NOMO-1 treated with DMSO at 0.1 percent for 48 hours (cell line): ENCODE results near the gene RIMS4.

Source experiments
- DNase-seq: peaks from one replicate; lab custom pipeline; 2025; ENCODE audit not compliant: unreplicated experiment; lab: John Stamatoyannopoulos, UW

RIMS4 gene

DNA sequence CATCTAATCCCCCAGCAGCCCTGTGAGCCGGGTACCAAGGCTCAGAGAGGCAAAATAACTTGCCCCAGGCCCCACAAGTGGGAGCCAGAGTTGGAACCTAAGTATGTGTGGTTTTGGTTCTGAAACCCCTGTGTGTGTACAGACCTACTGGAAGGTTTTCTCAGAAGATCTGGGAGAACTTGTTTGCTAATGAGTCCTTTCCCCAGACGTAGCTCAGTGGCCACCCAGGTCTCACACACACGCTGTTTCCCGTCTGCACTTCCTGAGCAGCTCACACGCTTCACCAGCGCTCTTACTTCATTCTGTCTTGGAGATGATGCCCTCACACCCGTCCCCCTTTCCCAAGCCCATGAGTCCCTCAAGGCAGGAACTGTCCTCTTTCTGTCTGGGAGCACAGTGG lies 87.0 kb downstream of the RIMS4 start:
- DNase-seq, result no peak

DNA sequence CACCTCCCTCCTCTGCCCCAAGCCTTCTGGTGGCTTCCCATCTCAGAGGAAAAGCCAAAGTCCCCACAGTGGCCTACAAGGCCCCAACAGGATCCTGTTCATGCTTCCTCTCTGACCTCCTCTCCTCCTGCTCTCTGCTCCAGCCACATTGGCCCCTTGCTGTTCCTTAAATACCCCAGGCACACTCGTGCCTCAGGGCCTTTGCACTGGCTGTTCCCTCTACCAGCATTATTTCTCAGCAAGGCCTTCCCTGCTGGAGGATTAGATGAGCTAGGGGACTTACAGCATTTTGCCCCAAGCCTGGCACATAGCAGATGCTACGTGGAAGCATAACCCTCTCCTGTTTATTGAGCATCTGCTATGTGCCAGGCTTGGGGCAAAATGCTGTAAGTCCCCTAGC lies 87.4 kb downstream of the RIMS4 start:
- DNase-seq, result no peak

DNA sequence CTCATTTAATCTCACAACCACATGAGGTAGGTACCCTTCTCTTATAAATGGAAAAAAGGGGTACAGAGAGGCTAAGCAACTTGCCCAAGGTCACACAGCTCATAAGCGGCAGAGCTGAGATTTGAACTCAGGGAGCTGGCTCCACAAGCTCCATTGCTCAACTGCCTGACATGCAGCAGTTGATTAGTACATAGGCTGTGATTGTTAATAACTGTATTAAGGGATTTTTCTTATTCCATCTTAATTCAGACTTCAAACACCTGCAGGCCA lies 88.6 kb downstream of the RIMS4 start:
- DNase-seq, result no peak

DNA sequence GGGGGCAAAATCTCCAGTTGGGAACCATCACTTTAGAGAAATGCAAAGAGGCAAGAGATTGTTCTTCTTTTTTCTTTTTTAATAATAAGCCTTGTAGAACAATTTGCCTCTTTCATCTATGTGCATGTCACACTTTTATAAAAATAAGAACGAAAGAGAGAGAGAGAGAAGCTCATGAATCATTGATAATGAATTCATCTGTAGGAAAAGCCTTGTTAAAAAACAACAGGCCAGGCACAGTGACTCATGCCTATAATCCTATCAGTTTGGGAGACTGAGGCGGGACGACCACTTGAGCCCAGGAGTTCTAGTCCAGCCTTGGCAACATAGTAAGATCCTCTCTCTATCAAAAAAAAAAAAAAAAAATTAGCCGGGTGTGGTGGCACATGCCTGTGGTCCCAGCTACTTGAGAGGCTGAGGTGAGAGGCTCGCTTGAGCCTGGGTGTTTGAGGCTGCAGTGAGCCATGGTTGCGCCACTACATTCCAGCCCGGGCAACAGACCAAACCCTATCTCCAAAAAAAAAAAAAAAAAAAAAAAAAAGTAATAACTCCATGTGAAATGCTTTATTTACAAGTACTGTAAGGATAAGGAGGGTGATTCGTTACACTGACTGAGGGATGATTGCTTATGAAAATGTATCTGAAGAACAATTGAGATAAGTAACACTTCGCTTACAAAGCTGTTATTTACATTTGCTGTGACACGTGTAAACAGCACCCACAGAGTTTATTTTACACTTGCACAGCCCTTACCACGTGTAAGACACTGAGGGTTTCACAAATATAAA lies 89.2 kb downstream of the RIMS4 start:
- no peak for DNase-seq

DNA sequence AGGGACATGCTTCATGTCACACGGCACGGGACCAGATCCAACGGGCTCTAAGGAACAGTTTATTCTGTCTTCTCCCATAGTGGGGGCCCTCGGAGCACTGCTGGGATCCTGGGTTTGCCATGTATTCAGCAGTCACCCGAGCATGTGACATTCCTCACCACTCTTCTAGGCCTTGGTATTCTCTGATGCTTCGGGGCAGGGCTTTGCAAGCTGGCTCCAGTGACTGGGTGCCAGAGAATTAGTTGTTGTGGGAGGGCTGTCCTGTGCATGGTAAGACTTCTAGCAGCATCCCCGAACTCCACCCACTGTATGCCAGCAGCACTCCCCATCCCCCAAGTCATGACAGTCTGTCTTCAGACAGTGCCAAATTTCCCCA lies 89.7 kb downstream of the RIMS4 start:
- no peak for DNase-seq

DNA sequence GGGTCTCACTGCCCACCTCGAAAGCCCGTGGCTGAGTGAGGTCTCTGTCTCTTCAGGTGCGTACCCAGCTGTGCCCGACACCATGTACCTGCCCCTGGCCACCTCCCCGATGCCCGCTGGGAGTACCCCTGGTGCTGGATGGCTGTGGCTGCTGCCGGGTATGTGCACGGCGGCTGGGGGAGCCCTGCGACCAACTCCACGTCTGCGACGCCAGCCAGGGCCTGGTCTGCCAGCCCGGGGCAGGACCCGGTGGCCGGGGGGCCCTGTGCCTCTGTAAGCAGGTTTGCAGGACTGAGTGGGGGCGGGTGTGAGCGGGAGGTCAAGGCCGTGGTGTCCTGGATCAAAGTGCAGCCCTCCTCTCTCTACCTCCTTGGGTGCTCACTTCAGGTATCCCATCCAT lies 90.5 kb downstream of the RIMS4 start:
- no peak for DNase-seq

DNA sequence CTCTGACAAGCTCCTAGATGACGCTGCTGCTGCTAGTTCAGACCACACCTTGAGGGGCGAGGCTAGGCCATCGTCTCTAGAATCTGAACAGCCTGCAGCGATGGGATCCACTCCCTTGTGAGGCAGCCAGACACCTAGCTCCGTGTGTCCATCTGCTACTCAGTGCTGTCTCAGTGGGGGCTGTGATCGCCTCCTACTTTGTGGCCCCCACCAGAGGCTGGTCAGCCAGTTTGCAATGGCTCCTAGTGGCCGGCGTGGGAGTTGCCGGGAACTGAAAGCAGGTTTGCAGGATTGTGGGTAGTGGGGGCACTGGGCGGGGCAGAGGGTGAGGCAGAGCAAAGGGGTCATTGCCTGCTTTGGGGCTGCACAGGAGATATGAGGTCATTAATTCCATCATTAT lies 92.4 kb downstream of the RIMS4 start:
- no peak for DNase-seq

DNA sequence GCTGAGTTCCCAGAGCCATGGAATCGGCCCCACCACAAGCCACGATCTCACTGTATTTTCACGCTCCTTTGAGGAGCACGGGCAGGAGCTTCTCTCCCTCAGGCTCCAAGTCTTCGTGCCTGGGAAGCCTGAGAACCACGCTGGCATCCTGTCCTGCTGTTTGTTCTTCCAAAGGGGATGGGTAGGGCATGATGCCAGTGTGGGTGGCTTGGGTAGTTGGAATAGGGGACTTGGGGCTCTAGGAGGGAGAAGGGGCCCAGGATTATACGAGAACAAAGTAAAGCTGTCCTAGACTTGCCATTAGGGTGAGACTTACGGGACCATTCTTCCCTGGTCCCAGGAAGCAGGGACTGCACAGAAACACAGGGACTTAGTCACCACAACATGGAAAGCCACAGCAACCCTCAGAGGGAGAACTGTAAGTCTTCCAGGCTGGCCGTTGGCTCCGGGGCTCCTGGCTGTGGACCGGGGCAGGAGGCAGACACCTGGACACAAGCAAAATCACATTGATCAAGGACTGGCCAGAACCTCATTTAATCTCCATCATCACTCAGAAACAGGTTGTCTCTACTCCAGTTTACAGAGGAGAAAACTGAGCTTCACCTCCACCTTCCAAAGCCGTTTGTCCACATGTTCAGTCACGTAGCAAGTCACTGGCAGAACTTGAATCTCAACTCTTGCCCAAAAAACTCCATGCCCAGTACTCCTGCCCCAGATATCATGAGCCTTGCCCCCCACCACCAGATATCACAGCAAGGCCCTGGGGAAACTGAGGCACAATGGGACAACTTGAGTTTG lies 93.8 kb downstream of the RIMS4 start:
- DNase-seq, result no peak

DNA sequence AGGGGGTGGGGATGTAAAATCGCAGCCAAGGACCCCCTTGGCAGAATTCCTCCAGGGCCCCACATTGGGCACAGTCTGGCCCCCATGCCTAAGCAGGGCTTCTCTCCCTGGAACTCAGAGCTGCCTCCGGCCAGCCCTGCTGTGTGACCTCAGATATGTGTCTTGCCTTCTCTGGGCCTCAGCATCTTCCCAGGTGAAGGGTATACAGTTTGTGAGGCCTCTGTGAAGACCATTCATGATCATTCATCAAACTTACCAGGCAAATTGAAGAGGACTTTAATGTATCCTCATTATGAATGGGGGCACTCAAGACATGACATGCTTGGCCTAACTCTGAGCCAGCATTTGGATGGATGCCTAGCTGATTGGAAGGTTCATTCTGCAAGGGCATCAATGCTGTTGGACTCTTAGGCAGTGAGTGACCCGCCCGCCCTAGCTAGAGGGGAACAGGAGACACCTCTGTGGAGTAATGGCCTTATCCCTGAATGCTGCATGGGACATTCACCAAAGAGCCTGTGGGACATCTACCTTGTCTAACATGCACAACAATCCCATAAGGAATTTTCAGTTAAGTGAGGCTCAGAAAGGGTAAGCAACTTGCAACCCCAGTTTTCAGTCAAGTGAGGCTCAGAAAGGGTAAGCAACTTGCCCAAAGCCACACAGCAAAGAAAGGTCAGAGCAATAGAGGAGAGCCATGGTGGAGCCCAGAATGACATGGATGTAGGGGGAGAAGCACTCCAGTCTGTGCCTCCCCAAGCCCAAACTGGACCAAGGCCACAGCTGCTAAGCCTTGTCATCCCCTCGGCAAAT lies 94.6 kb downstream of the RIMS4 start:
- no peak for DNase-seq

DNA sequence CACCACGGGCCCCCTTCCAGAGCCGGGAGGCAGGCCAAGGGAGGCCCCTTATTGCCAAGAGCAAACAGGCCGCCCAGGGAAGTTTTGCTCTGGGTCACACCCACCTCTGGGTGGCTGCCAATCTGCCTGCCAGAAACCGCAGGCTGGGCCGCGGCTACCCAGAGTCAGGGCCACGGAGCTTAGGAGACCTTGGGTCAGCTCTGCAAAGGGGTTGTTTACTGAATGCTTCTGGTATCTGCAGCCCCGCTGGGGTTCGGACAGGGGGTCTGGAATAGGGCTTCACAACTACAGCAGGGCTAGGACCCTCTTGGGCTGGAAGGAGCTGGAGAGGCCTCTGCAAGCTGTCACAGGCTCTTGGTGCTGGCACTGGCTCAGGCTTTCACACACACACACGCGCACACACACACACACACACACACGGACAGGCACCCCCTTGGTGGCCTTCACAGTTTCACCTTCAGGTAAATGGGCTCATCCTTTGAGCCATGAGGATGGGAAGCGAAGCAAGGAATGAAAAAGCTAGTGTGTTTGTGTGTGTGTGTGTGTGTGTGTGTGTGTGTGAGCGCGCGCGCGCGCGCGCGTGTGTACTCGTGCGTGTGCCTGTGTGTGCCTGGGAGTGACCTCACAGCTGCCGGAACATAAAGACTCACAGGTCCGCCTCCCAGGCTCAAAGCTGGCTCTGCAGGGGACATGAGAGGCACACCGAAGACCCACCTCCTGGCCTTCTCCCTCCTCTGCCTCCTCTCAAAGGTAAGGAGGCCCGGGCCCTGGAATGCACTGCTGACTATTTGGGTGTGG lies 95.4 kb downstream of the RIMS4 start, which contains the start of gene CCN5:
Gene CCN5 (plus strand): TSS at position 669 of the 798 bp plus-strand sequence. CDS start 22 bp downstream, at position 691.
- DNase-seq, result peak; percentile 5

DNA sequence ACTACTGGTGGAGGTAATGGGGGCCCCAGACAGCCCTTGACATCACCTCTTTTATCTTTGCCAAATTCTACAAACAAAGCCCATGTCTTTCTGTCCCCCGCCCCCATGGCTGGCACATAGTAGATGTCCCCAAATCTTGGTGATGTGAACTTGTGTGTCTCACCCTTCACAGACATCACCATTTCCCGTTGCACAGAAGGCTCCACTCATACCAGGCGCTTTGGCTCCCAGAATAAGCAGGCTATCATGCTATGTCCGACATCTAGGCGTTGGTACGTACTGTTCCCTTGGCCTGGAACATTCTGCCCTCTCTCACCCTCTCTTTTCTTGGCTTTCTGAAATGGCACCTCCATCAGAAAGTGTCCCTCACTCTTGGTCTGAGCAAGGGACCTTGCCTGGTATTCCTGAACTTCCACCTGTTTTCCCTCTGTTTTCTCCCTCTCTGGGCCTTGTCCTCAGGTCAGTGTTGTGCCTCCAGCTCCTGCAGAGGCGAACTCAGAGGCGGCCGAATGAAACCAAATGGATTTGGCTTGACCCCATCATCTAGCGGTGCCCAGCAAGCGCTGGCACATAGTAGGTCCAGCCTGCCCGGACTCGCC lies 96.1 kb downstream of the RIMS4 start:
- no peak for DNase-seq

DNA sequence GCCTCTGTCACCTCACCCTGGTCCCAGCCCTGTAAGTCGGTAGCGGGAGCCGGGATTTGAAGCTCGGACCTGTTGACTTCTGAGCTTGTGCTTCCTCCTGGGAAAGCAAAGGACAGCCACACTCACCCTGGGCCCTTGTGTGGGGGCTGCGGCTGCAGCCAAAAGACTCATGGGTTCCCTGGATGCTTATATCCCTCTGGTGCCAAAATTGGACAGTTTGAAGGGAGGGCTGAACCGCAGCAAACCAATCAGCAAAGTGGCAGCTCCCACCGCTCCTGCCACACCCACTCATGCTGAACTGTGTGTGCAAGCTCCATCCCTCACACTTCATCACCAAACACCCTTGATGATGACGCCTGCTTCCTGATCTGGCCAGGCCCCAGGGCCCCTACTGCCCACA lies 99.1 kb downstream of the RIMS4 start:
- DNase-seq, result no peak

DNA sequence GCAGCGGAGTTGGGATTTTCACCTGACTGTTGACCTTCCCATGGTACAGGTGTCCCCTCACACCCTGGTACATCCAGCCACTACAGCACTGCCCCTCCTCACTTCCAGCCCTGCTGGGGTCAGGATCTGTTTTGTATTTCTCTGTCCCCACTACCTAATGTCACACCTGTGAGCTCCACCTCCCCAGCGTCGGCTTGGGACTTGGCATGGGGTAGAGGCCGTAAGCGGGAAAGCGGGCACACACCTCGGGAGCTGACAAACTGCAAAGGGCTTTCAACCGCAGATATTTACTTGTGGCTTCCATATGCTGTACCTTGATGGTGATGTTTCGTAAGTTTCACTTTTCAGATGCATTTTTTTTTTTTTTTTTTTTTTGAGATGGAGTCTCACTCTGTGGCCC lies 100.5 kb downstream of the RIMS4 start:
- DNase-seq, result no peak

DNA sequence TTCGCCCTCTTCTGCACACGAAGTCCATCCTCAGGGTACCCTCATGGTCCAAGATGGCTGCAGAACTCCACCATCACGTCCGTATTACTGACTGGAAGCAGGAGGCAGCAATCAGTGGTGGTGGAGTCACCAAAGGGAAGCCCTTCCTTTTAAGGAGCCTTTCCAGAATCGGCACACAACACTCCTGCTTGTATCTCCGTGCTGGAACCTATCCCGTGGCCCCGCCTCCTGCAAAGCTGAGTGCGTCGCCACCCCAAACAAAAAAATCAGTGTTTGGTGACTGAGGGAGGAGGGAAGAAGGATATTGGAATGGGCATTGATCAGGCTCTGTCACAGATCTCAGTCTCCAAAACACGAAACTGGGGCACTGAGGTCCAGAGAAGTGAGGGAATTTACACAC lies 101.0 kb downstream of the RIMS4 start:
- no peak for DNase-seq

DNA sequence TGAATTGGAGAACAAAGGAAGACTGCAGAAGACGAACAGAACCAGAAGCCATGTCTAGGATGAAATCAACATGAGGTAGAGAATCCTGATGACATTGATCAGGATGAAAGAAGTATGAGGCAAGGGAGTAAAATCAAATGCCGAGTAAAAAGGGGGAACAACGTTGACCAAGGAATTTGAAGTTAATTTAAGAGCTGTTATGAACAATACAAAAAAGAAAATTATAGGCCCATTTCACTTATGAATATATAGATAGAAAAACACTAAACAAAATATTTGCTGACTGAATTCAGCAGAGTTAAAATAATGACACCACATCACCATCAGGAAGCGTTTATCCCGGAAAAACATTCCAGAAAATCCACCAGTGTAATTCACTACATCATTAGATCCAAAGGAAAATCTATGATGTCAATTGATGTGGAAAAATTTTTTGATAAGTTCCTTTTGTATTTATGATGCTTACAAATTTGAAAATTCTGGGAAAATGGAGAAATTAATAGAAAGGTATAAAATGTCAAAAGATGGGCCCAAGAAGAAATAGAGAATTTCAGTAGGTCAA lies 103.2 kb downstream of the RIMS4 start:
- no peak for DNase-seq

DNA sequence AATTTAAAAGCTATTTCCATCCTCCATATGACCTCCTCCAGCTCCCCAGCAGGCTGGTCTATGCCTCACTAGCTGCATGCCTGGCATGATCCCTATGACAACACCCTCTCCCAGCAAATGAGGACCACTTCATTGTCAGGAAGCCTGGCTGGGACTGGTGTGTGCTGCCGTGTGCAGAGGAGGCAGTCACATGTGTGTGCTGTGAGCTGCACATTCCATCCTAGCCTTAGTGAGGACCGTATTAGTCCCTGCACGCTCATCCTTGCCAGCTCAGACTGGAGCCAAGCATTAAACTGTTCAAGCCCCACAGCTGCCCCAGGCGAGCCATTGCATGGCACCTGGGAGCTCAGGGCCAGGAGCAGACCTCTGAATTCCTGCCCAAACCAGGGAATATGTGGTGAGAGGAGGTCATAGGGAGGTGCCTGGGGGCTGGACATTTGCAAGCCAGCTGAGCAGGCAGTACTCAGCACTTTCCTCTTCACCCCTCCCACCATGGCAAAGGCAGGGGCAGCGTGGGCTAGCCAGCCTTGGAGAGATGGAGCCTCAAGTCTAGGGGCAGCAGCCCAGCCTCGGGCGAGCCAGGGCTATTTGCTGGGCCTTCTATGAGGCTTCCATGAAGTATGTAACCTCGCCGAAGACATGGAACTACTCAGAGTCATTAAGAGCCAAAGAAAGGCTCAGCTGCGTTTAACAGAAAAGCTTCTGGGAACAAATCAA lies 103.9 kb downstream of the RIMS4 start:
- DNase-seq, result no peak

DNA sequence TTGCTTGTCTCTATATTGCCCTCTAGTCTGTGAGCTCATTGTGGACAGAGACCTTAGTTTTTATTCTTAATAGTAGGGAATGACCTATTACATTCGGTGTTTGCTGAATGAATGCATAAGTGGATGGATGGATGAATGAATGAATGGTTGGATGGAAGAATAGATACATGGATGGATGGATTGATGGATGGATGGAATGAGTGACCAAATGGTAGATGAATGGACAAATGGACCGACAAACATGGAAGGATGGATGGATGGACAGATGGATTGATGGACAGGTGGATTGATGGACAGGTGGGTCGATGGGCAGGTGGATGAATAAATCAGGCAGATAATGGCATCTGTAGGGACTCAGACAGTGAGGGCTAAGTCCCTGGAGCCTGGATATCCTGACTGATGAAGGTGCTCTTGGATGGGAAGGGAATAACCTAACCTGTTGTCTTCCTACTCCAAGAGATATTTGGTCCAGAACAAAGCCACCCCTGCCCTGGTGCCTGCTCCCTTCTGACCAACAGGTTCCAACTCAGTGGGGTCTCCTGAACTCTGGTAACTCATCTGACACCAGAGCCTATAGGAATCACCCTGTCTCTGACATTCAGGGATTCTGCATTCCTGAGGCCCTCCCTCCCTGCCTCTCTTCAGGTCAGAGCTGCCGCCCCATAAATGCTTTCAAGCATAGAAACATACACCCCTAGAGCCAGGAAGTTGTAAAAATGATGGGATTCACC lies 104.8 kb downstream of the RIMS4 start:
- no peak for DNase-seq

DNA sequence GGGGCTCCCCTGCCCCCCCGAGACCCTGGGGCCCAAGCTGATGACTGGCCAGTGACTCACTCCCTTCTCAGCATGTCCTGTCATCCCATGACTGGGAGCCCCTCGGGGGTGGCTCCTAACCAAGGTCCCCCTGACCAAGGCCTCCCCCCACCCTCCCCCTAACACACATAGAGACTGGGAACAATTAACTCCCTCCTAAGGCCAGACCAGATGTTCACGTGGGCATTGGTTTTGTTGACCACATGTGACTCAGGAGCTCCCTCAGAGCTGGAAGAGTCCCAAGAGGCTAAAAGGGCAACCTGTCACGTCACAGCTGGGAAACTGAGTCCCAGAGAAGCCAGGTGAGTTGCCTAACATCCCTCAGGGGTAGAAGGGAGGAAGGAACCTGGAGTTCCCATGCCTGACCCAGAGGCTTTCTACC lies 105.8 kb downstream of the RIMS4 start:
- no peak for DNase-seq

DNA sequence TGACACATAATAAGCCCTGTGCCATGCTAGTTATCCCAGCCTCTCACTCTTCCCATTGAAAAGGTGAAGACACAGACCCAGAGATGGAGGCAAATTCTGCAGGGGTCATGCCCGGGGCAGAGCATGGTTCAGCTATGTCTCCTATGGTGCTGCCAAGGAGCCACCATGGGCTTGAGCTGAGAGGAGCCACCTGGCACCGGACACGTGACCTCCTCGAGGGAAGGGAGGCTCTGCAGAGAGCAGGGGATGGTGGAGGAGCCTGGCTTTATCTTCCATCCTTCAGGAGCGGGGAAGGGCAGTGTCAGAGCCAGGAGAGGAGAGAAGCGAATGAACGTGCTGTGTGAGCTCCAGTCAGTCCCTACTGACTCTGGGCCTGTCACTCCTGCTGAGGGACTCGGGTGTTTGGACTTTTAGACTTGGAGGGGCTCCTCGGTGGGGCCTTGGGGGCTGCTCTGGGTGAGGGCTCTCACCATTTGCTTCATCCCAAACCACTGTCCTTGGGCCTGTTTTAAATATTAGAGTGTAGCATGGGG lies 106.3 kb downstream of the RIMS4 start:
- DNase-seq, result no peak
